OCI-LY3 (cell line): ENCODE data around the gene IFNGR2.

Experiments
- H2AFZ ChIP-seq: fragments of 200-600, 300-600 bp; shearing (Covaris generic); 2 replicates; pipeline ENCODE4 v1.6.0; 2014; ENCODE audit warnings: antibody characterized with exemption, low read depth, low read length
- H3K27ac ChIP-seq: fragments of 200-600, 300-600 bp; sonication (generic); 2 replicates; pipeline ENCODE4 v1.5.1; 2014; ENCODE audit warnings: mild to moderate bottlenecking, low read length, moderate library complexity, mixed read lengths
- H3K27me3 ChIP-seq: fragments of 200-600, 300-600 bp; sonication (generic); 2 replicates; pipeline ENCODE4 v1.6.1; 2014; ENCODE audit warnings: low read depth, low read length, mixed read lengths
- H3K36me3 ChIP-seq: fragments of 200-600, 300-600 bp; sonication (generic); replicated peaks from 2 replicates; pipeline ENCODE3; 2014; ENCODE audit warnings: low read depth, low read length, mixed read lengths
- H3K4me1 ChIP-seq: fragments of 300-600, 200-600 bp; sonication (generic); 2 replicates; pipeline ENCODE4 v1.6.1; 2014; ENCODE audit warnings: low read length, mixed read lengths
- H3K4me2 ChIP-seq: fragments of 200-600, 300-600 bp; sonication (generic); 2 replicates; pipeline ENCODE4 v1.6.1; 2014; ENCODE audit warnings: low read length, mixed read lengths
- H3K4me3 ChIP-seq: fragments of 300-600, 200-600 bp; sonication (generic); 2 replicates; pipeline ENCODE4 v1.5.1; 2014; ENCODE audit warnings: antibody characterized with exemption, mild to moderate bottlenecking, low read length, moderate library complexity
- H3K79me2 ChIP-seq: fragments of 300-600, 200-600 bp; shearing (Covaris generic); 2 replicates; pipeline ENCODE4 v1.6.1; 2014; ENCODE audit warnings: mild to moderate bottlenecking, low read length, mixed read lengths
- H3K9ac ChIP-seq: fragments of 300-600, 200-600 bp; shearing (Covaris generic); 2 replicates; pipeline ENCODE4 v1.6.0; 2014; ENCODE audit warnings: mild to moderate bottlenecking, low read length, moderate library complexity
- H3K9me3 ChIP-seq: fragments of 200-600, 300-600 bp; shearing (Covaris generic); 2 replicates; pipeline ENCODE4 v1.6.1; 2014; ENCODE audit warnings: low read length, mixed read lengths; ENCODE audit not compliant: insufficient read depth
- H4K20me1 ChIP-seq: fragments of 200-600, 300-600 bp; sonication (generic); 2 replicates; pipeline ENCODE4 v1.6.1; 2016; ENCODE audit warnings: low read length, mixed read lengths; ENCODE audit not compliant: insufficient read depth
- CTCF ChIP-seq: fragments of 200-600, 300-600 bp; sonication (generic); IDR thresholded peaks from 2 replicates; pipeline ENCODE4 v1.5.1; 2014; ENCODE audit warnings: antibody characterized with exemption, low read length, low read depth
- EZH2phosphoT487 ChIP-seq: fragments of 200-600 bp; shearing (Covaris generic); IDR thresholded peaks from 2 replicates; pipeline ENCODE4 v1.6.1; 2018; ENCODE audit warnings: antibody characterized with exemption, mixed run types, low read depth

Gene IFNGR2

GRCh38 chr21:33477066-33477465 is 73.9 kb downstream of the IFNGR2 start:
- Histone ChIP-seq H3K4me2 (no peak overlapping the region), H3K9me3 (no peaks in the 10 kb centered on the region), H3K36me3 (no peaks in the 10 kb centered on the region), H3K27me3 (0 out of 2 replicates have a peak, but pooled peaks cover 7% of the 10 kb centered on the region), H3K4me3 (no peak overlapping the region), H3K27ac (no peak overlapping the region), H3K4me1 (peaks cover 5% of the 10 kb centered on the region; the same call in 1 of the 2 replicates), H3K79me2 (peaks cover 11% of the 10 kb centered on the region; the same call in 1 of the 2 replicates), H4K20me1 (no peaks in the 10 kb centered on the region), H3K9ac (no peak overlapping the region), H2AFZ (no peak overlapping the region)
- TF ChIP-seq EZH2phosphoT487 = no peak
- no peak for TF ChIP-seq CTCF

GRCh38 chr21:33478182-33478581 is 75.0 kb downstream of the IFNGR2 start:
- no peaks in the 10 kb centered on the region for H3K9me3 ChIP-seq
- H3K27me3 ChIP-seq = 0 out of 2 replicates have a peak, but pooled peaks cover 7% of the 10 kb centered on the region
- H3K4me2 ChIP-seq = peak overlapping the region; percentile 87
- H4K20me1 ChIP-seq = no peaks in the 10 kb centered on the region
- no peaks in the 10 kb centered on the region for H3K36me3 ChIP-seq
- H3K79me2 ChIP-seq = peaks cover 11% of the 10 kb centered on the region; the same call in 1 of the 2 replicates
- H3K9ac ChIP-seq = peak overlapping the region; percentile 60
- TF ChIP-seq EZH2phosphoT487 = no peak
- peak overlapping the region; percentile 82 for H3K4me3 ChIP-seq
- H3K27ac ChIP-seq = no peak overlapping the region
- peaks cover 5% of the 10 kb centered on the region; the same call in 1 of the 2 replicates for H3K4me1 ChIP-seq
- H2AFZ ChIP-seq = no peak overlapping the region

GRCh38 chr21:33478935-33479678 is 75.9 kb downstream of the IFNGR2 start:
- Histone ChIP-seq H3K9me3 (no peaks in the 10 kb centered on the region), H3K27ac (peak overlapping the region; percentile 46), H3K79me2 (peaks cover 11% of the 10 kb centered on the region; the same call in 1 of the 2 replicates), H3K4me3 (peak overlapping the region; percentile 82), H3K4me1 (peaks cover 5% of the 10 kb centered on the region; the same call in 1 of the 2 replicates), H4K20me1 (no peaks in the 10 kb centered on the region), H3K36me3 (no peaks in the 10 kb centered on the region), H3K27me3 (0 out of 2 replicates have a peak, but pooled peaks cover 7% of the 10 kb centered on the region), H3K9ac (peak overlapping the region; percentile 60), H3K4me2 (peak overlapping the region; percentile 87), H2AFZ (0 out of 2 replicates have a peak overlapping the region, but pooled peaks have one; percentile 2)
- TF ChIP-seq EZH2phosphoT487 = no peak
- 0 out of 2 replicates have a peak, but pooled peaks have one; percentile 4 for TF ChIP-seq CTCF

- TF ChIP-seq CTCF = no peak
- TF ChIP-seq EZH2phosphoT487 = no peak
- H3K9ac ChIP-seq = peak within 1 kb of the TSS; percentile 61
- H3K9me3 ChIP-seq = no peaks in the 10 kb centered on the region
- peaks cover 11% of the 10 kb centered on the region; the same call in 1 of the 2 replicates for H3K79me2 ChIP-seq
- H3K27ac ChIP-seq = peak within 1 kb of the TSS; percentile 46
- peak within 1 kb of the TSS; percentile 87 for H3K4me2 ChIP-seq
- H2AFZ ChIP-seq = peak within 1 kb of the TSS; percentile 62
- H3K4me1 ChIP-seq = peaks cover 5% of the 10 kb centered on the region; the same call in 1 of the 2 replicates
- H3K4me3 ChIP-seq = peak within 1 kb of the TSS; percentile 82
- 0 out of 2 replicates have a peak, but pooled peaks cover 7% of the 10 kb centered on the region for H3K27me3 ChIP-seq
- no peaks in the 10 kb centered on the region for H3K36me3 ChIP-seq
- no peaks in the 10 kb centered on the region for H4K20me1 ChIP-seq
These were observed 76.7 kb downstream of the IFNGR2 start, which contains the start of gene TMEM50B for GRCh38 chr21:33479679-33480480. TSS of gene TMEM50B (minus strand) at chr21:33479974. CDS start at chr21:33468885, 11,089 bp downstream.
